ENCODE measurements around the gene BEGAIN. TPM values are rescaled to one million over a fixed set of nuclear protein-coding genes. Genes with fewer than 3 reads are reported as not detected.

BEGAIN gene
- total and polyA plus RNA-seq, 10 donors: 1.8 to 10.0 (median 5.6) TPM

- intact Hi-C loops (cut with DNase I; ENCODE audit: low total_unique reads): no loop called here
Observed at GRCh38 chr14:100498068-100498467, 89.1 kb downstream of the BEGAIN start.

GRCh38 chr14:100495917-100496316 is 91.3 kb downstream of the BEGAIN start:
- DNase-seq: no peak

More at GRCh38 chr14:100498068-100498467, 89.1 kb downstream of the BEGAIN start:
- Histone ChIP-seq H3K27me3 (replicated peaks in 1 of 7) (no peaks in the 10 kb centered on the region), H3K36me3 (no peaks in the 10 kb centered on the region), H3K27ac (no peak overlapping the region), H3K4me1 (peaks cover 0 to 6% (median 0%) of the 10 kb centered on the region in 6 donors), H3K4me3 (no peak overlapping the region), H3K9me3 (peaks cover 0 to 8% (median 0%) of the 10 kb centered on the region in 8 donors)
- TF ChIP-seq POLR2AphosphoS5 (IDR thresholded peaks at IDR 0.05) (no peak), CTCF (IDR thresholded peaks at IDR 0.05 in 8 of 11, conservative IDR thresholded peaks at IDR 0.05 in 3 of 11) (no peak), POLR2A (IDR thresholded peaks at IDR 0.05) (no peak)
- 92 to 96% (median 94%) methylated on average over 9 of the region's 9 CpGs for WGBS, 5 donors
- DNase-seq: no peak

GRCh38 chr14:100494645-100495044 is 92.6 kb downstream of the BEGAIN start:
- Histone ChIP-seq H3K9me3 (peaks cover 0 to 8% (median 0%) of the 10 kb centered on the region in 8 donors), H3K36me3 (peaks cover 0 to 3% (median 0%) of the 10 kb centered on the region in 6 donors), H3K27ac (no peak overlapping the region), H3K4me3 (no peak overlapping the region), H3K4me1 (peaks cover 0 to 6% (median 0%) of the 10 kb centered on the region in 6 donors), H3K27me3 (replicated peaks in 1 of 7) (no peaks in the 10 kb centered on the region)
- intact Hi-C loops (cut with DNase I; ENCODE audit: low total_unique reads): no loop called here
- 79 to 93% (median 84%) methylated on average over 4 of the region's 4 CpGs for WGBS, 5 donors
- TF ChIP-seq POLR2AphosphoS5 (IDR thresholded peaks at IDR 0.05): no peak
- TF ChIP-seq POLR2A (IDR thresholded peaks at IDR 0.05): no peak
- TF ChIP-seq CTCF (IDR thresholded peaks at IDR 0.05 in 8 of 11, conservative IDR thresholded peaks at IDR 0.05 in 3 of 11): no peak
- DNase-seq: no peak

More at GRCh38 chr14:100495917-100496316, 91.3 kb downstream of the BEGAIN start:
- no peak for TF ChIP-seq POLR2A (IDR thresholded peaks at IDR 0.05)
- TF ChIP-seq POLR2AphosphoS5 (IDR thresholded peaks at IDR 0.05): no peak
- TF ChIP-seq CTCF (IDR thresholded peaks at IDR 0.05 in 8 of 11, conservative IDR thresholded peaks at IDR 0.05 in 3 of 11): no peak
- intact Hi-C loops (cut with DNase I; ENCODE audit: low total_unique reads): no loop called here
- no peak overlapping the region for H3K27ac ChIP-seq
- no peaks in the 10 kb centered on the region for H3K36me3 ChIP-seq
- H3K4me1 ChIP-seq: peaks cover 0 to 6% (median 0%) of the 10 kb centered on the region in 6 donors
- 94 to 98% (median 96%) methylated on average over 2 of the region's 2 CpGs for WGBS, 5 donors
- H3K4me3 ChIP-seq: no peak overlapping the region
- H3K9me3 ChIP-seq: peaks cover 0 to 8% (median 0%) of the 10 kb centered on the region in 8 donors
- H3K27me3 ChIP-seq (replicated peaks in 1 of 7): no peaks in the 10 kb centered on the region

GRCh38 chr14:100490252-100490651 is 97.0 kb downstream of the BEGAIN start:
- TF ChIP-seq CTCF (IDR thresholded peaks at IDR 0.05 in 8 of 11, conservative IDR thresholded peaks at IDR 0.05 in 3 of 11) (no peak), POLR2AphosphoS5 (IDR thresholded peaks at IDR 0.05) (no peak), POLR2A (IDR thresholded peaks at IDR 0.05) (no peak)
- DNase-seq: no peak
- peaks cover 0 to 13% (median 6%) of the 10 kb centered on the region in 6 donors for H3K4me1 ChIP-seq
- peaks cover 0 to 22% (median under 1%) of the 10 kb centered on the region in 6 donors for H3K36me3 ChIP-seq
- intact Hi-C loops (cut with DNase I; ENCODE audit: low total_unique reads): no loop called here
- no peaks in the 10 kb centered on the region for H3K9me3 ChIP-seq
- WGBS, 5 donors: 90 to 96% (median 91%) methylated on average over 4 of the region's 4 CpGs
- H3K4me3 ChIP-seq: no peak overlapping the region
- H3K27ac ChIP-seq: no peak overlapping the region
- H3K27me3 ChIP-seq (replicated peaks in 1 of 7): no peaks in the 10 kb centered on the region

Measured in spleen (tissue), 11 donors.